Activated CD4-positive, alpha-beta T cell treated with anti-CD3 and anti-CD28 coated beads for 1 hour (primary cell): Measurements from ENCODE around the gene COL15A1.

Source experiments
- DNase-seq: peaks from one replicate; pipeline ENCODE4 v3.0.0-alpha.2; 2020

COL15A1 gene

GRCh38 chr9:99063522-99063921 lies 119.8 kb downstream of the COL15A1 start:
- DNase-seq: no peak

- no peak for DNase-seq
These were observed 122.9 kb downstream of the COL15A1 start for GRCh38 chr9:99066571-99066970.

GRCh38 chr9:99069075-99069474 lies 125.4 kb downstream of the COL15A1 start:
- DNase-seq: no peak

- DNase-seq: no peak
These were observed 125.8 kb downstream of the COL15A1 start for GRCh38 chr9:99069546-99069945.

- no peak for DNase-seq
These were observed 127.0 kb downstream of the COL15A1 start for GRCh38 chr9:99070681-99071080.

- DNase-seq: no peak
These were observed 127.8 kb downstream of the COL15A1 start for GRCh38 chr9:99071313-99072039.

GRCh38 chr9:99072040-99072394 lies 128.3 kb downstream of the COL15A1 start:
- no peak for DNase-seq

GRCh38 chr9:99073347-99073746 lies 129.6 kb downstream of the COL15A1 start:
- no peak for DNase-seq

GRCh38 chr9:99073985-99074901 lies 130.5 kb downstream of the COL15A1 start:
- DNase-seq: no peak

- no peak for DNase-seq
These were observed 131.2 kb downstream of the COL15A1 start for GRCh38 chr9:99074902-99075245.

GRCh38 chr9:99075246-99075912 lies 131.7 kb downstream of the COL15A1 start:
- DNase-seq: no peak

- no peak for DNase-seq
These were observed 132.3 kb downstream of the COL15A1 start for GRCh38 chr9:99076030-99076429.

- DNase-seq: no peak
These were observed 132.9 kb downstream of the COL15A1 start for GRCh38 chr9:99076483-99077171.

- no peak for DNase-seq
These were observed 135.0 kb downstream of the COL15A1 start for GRCh38 chr9:99078717-99079116.

GRCh38 chr9:99079542-99079941 lies 135.8 kb downstream of the COL15A1 start:
- DNase-seq: no peak

- no peak for DNase-seq
These were observed 139.3 kb downstream of the COL15A1 start for GRCh38 chr9:99083051-99083450.

GRCh38 chr9:99085949-99086948 lies 142.5 kb downstream of the COL15A1 start:
- no peak for DNase-seq

GRCh38 chr9:99087462-99087861 lies 143.8 kb downstream of the COL15A1 start:
- DNase-seq: no peak

GRCh38 chr9:99090336-99091130 lies 146.8 kb downstream of the COL15A1 start:
- DNase-seq: no peak

GRCh38 chr9:99092643-99093491 lies 149.2 kb downstream of the COL15A1 start:
- no peak for DNase-seq
